HEK293 (cell line): ENCODE results near the gene TMEM132A.

Experiments
- ATF2 ChIP-seq: fragments of 450-650 bp; formaldehyde crosslinking; IDR thresholded peaks from 2 replicates; pipeline ENCODE4 v1.5.1; 2016; ENCODE audit warnings: missing biosample characterization, missing genetic modification characterization, low read depth
- BCL11B ChIP-seq: fragments of 450-650 bp; formaldehyde crosslinking; IDR thresholded peaks from 2 replicates; pipeline ENCODE4 v1.5.1; 2016; ENCODE audit warnings: low read depth, missing biosample characterization, missing genetic modification characterization
- FEZF1 ChIP-seq: fragments of 450-650 bp; formaldehyde crosslinking; IDR thresholded peaks from 2 replicates; pipeline ENCODE4 v1.5.1; 2016; ENCODE audit warnings: missing biosample characterization, missing genetic modification characterization
- GFI1B ChIP-seq: fragments of 450-650 bp; formaldehyde crosslinking; IDR thresholded peaks from 2 replicates; pipeline ENCODE4 v1.5.1; 2016; ENCODE audit warnings: missing biosample characterization, missing genetic modification characterization
- KLF17 ChIP-seq: fragments of 450-650 bp; formaldehyde crosslinking; IDR thresholded peaks from 2 replicates; pipeline ENCODE4 v1.5.1; 2016; ENCODE audit warnings: missing biosample characterization, missing genetic modification characterization
- OSR2 ChIP-seq: fragments of 450-650 bp; formaldehyde crosslinking; IDR thresholded peaks from 2 replicates; pipeline ENCODE4 v1.5.1; 2016; ENCODE audit warnings: missing biosample characterization, missing genetic modification characterization
- PRDM6 ChIP-seq: fragments of 450-650 bp; formaldehyde crosslinking; IDR thresholded peaks from 2 replicates; pipeline ENCODE4 v1.5.1; 2017; ENCODE audit warnings: missing biosample characterization, missing genetic modification characterization
- REST ChIP-seq: fragments of 450-650 bp; formaldehyde crosslinking; IDR thresholded peaks from 2 replicates; pipeline ENCODE4 v1.5.1; 2016; ENCODE audit warnings: missing biosample characterization, missing genetic modification characterization
- SALL2 ChIP-seq: fragments of 450-650 bp; formaldehyde crosslinking; IDR thresholded peaks from 2 replicates; pipeline ENCODE4 v1.5.0; 2017; ENCODE audit warnings: missing biosample characterization, mild to moderate bottlenecking, missing genetic modification characterization, borderline replicate concordance
- SCRT1 ChIP-seq: fragments of 450-650 bp; formaldehyde crosslinking; IDR thresholded peaks from 2 replicates; pipeline ENCODE4 v1.5.1; 2016; ENCODE audit warnings: missing biosample characterization, missing genetic modification characterization, borderline replicate concordance
- TRIM28 ChIP-seq: IDR thresholded peaks from 2 replicates; pipeline ENCODE4 v1.6.1; 2011; ENCODE audit warnings: low read length, control low read depth, borderline replicate concordance
- WT1 ChIP-seq: fragments of 450-650 bp; formaldehyde crosslinking; IDR thresholded peaks from 2 replicates; pipeline ENCODE4 v1.5.1; 2016; ENCODE audit warnings: missing biosample characterization, missing genetic modification characterization
- ZBTB6 ChIP-seq: fragments of 450-650 bp; formaldehyde crosslinking; IDR thresholded peaks from 2 replicates; pipeline ENCODE4 v1.5.1; 2017; ENCODE audit warnings: missing biosample characterization, missing genetic modification characterization
- ZFP3 ChIP-seq: fragments of 450-650 bp; formaldehyde crosslinking; IDR thresholded peaks from 2 replicates; pipeline ENCODE4 v1.5.1; 2016; ENCODE audit warnings: low read depth, missing biosample characterization, missing genetic modification characterization
- ZNF112 ChIP-seq: fragments of 450-650 bp; formaldehyde crosslinking; IDR thresholded peaks from 2 replicates; pipeline ENCODE4 v1.5.0; 2017; ENCODE audit warnings: missing biosample characterization, missing genetic modification characterization
- ZNF132 ChIP-seq: fragments of 450-650 bp; formaldehyde crosslinking; IDR thresholded peaks from 2 replicates; pipeline ENCODE4 v1.5.1; 2017; ENCODE audit warnings: missing biosample characterization, missing genetic modification characterization, borderline replicate concordance
- ZNF133 ChIP-seq: fragments of 450-650 bp; formaldehyde crosslinking; IDR thresholded peaks from 2 replicates; pipeline ENCODE4 v1.5.1; 2016; ENCODE audit warnings: missing biosample characterization, missing genetic modification characterization
- ZNF19 ChIP-seq: fragments of 450-650 bp; formaldehyde crosslinking; IDR thresholded peaks from 2 replicates; pipeline ENCODE4; 2016; ENCODE audit warnings: missing biosample characterization, missing genetic modification characterization, low read depth
- ZNF214 ChIP-seq: fragments of 450-650 bp; formaldehyde crosslinking; IDR thresholded peaks from 2 replicates; pipeline ENCODE4 v1.5.1; 2017; ENCODE audit warnings: missing biosample characterization, mild to moderate bottlenecking, missing genetic modification characterization, borderline replicate concordance
- ZNF239 ChIP-seq: fragments of 450-650 bp; formaldehyde crosslinking; IDR thresholded peaks from 2 replicates; pipeline ENCODE4 v1.5.1; 2016; ENCODE audit warnings: missing biosample characterization, missing genetic modification characterization
- ZNF274 ChIP-seq, 2 experiments: fragments of 200-500 bp in 1 of 2; fragments of 450-650 bp in 1 of 2; sonication (Bioruptor generic) in 1 of 2; formaldehyde crosslinking in 1 of 2; IDR thresholded peaks; 2 replicates each; pipeline versions ENCODE4 v1.5.1 to v1.6.1; 2014 to 2016; ENCODE audit warnings: borderline replicate concordance in 1 of 2, inconsistent platforms in 1 of 2, low read length in 1 of 2, missing biosample characterization in 1 of 2, missing genetic modification characterization in 1 of 2
- ZNF341 ChIP-seq: fragments of 450-650 bp; formaldehyde crosslinking; IDR thresholded peaks from 2 replicates; pipeline ENCODE4; 2016; ENCODE audit warnings: low read depth, missing biosample characterization, missing genetic modification characterization
- ZNF362 ChIP-seq: fragments of 450-650 bp; formaldehyde crosslinking; IDR thresholded peaks from 2 replicates; pipeline ENCODE4 v1.5.1; 2016; ENCODE audit warnings: missing biosample characterization, missing genetic modification characterization
- ZNF610 ChIP-seq: fragments of 450-650 bp; formaldehyde crosslinking; IDR thresholded peaks from 2 replicates; pipeline ENCODE4 v1.5.1; 2016; ENCODE audit warnings: missing biosample characterization, missing genetic modification characterization, borderline replicate concordance
- ZNF629 ChIP-seq: fragments of 450-650 bp; formaldehyde crosslinking; IDR thresholded peaks from 2 replicates; pipeline ENCODE4 v1.5.1; 2017; ENCODE audit warnings: missing biosample characterization, missing genetic modification characterization
- ZNF677 ChIP-seq: fragments of 450-650 bp; IDR thresholded peaks from 2 replicates; pipeline ENCODE4 v1.5.0; 2018; ENCODE audit warnings: missing biosample characterization, mild to moderate bottlenecking, missing genetic modification characterization, moderate library complexity
- ZNF747 ChIP-seq: fragments of 450-650 bp; formaldehyde crosslinking; IDR thresholded peaks from 2 replicates; pipeline ENCODE4 v1.5.1; 2016; ENCODE audit warnings: missing biosample characterization, missing genetic modification characterization
- ZNF792 ChIP-seq: fragments of 450-650 bp; formaldehyde crosslinking; IDR thresholded peaks from 2 replicates; pipeline ENCODE4 v1.5.1; 2016; ENCODE audit warnings: missing biosample characterization, missing genetic modification characterization
- ZSCAN30 ChIP-seq: fragments of 450-650 bp; IDR thresholded peaks from 2 replicates; pipeline ENCODE4 v1.5.1; 2018; ENCODE audit warnings: missing biosample characterization, mild to moderate bottlenecking, missing genetic modification characterization, moderate library complexity
- ZXDB ChIP-seq: fragments of 450-650 bp; formaldehyde crosslinking; IDR thresholded peaks from 2 replicates; pipeline ENCODE4 v1.5.1; 2016; ENCODE audit warnings: missing biosample characterization, missing genetic modification characterization

The TMEM132A gene

GRCh38 chr11:60906132-60906972 is 17.9 kb upstream of the TMEM132A start, which contains the start of gene PRPF19 (continued):
- TF ChIP-seq ZNF362 (tag by site-specific recombination) (no peak), REST (tag by site-specific recombination) (peak; percentile 26), ZNF792 (no peak), ZNF132 (tag by site-specific recombination) (no peak), ZSCAN30 (tag by site-specific recombination) (0 out of 2 replicates have a peak, but pooled peaks have one; percentile 51), ZNF214 (tag by site-specific recombination) (no peak), ZNF112 (tag by site-specific recombination) (no peak), ZNF677 (tag by site-specific recombination) (no peak), ZBTB6 (tag by site-specific recombination) (no peak), WT1 (tag by site-specific recombination) (no peak), ZNF19 (tag by site-specific recombination) (no peak), PRDM6 (tag by site-specific recombination) (no peak), TRIM28 (no peak; the same call in 1 of the 2 replicates), ZNF341 (no peak), GFI1B (no peak), ATF2 (tag by site-specific recombination) (no peak), ZNF133 (tag by site-specific recombination) (no peak), ZXDB (tag by site-specific recombination) (no peak), SCRT1 (tag by site-specific recombination) (no peak), BCL11B (no peak), ZNF629 (tag by site-specific recombination) (no peak), SALL2 (tag by site-specific recombination) (no peak), ZFP3 (no peak), OSR2 (tag by site-specific recombination) (no peak), ZNF239 (tag by site-specific recombination) (no peak), FEZF1 (no peak), ZNF610 (tag by site-specific recombination) (no peak), ZNF747 (tag by site-specific recombination) (no peak), KLF17 (tag by site-specific recombination) (no peak), ZNF274 (IDR thresholded peaks at IDR 0.05; ENCODE audit: low read length) (no peak), ZNF274 (tag by site-specific recombination; IDR thresholded peaks at IDR 0.05; ENCODE audit: borderline replicate concordance) (no peak)
